ENCODE data around the gene CCDC38. TPM values are rescaled to one million over a fixed set of nuclear protein-coding genes. Genes with fewer than 3 reads are reported as not detected.

The CCDC38 gene
- total RNA-seq, 2 donors from 2014 or later: 0.24 TPM; not detected in 1

- intact Hi-C loops (cut with DNase I): no loop called here
- DNase-seq (no peak), ATAC-seq (no peak)
These were observed 44.3 kb downstream of the CCDC38 start for GRCh38 chr12:95898081-95898480.

- DNase-seq (no peak), ATAC-seq (no peak)
- intact Hi-C loops (cut with DNase I): no loop called here
These were observed 45.6 kb downstream of the CCDC38 start for GRCh38 chr12:95896846-95897245.

GRCh38 chr12:95890958-95891357 lies 51.5 kb downstream of the CCDC38 start:
- intact Hi-C loops (cut with DNase I): no loop called here
- ATAC-seq (no peak), DNase-seq (no peak)

- DNase-seq (no peak), ATAC-seq (no peak)
- intact Hi-C loops (cut with DNase I): no loop called here
These were observed 55.1 kb downstream of the CCDC38 start for GRCh38 chr12:95887311-95887710.

GRCh38 chr12:95884998-95885397 lies 57.4 kb downstream of the CCDC38 start:
- DNase-seq: no peak
- intact Hi-C loops (cut with DNase I): no loop called here
- ATAC-seq: no peak

- no peak for DNase-seq
- intact Hi-C loops (cut with DNase I): no loop called here
- ATAC-seq: no peak
These were observed 59.5 kb downstream of the CCDC38 start for GRCh38 chr12:95882873-95883272.

GRCh38 chr12:95882080-95882479 lies 60.3 kb downstream of the CCDC38 start:
- DNase-seq: no peak
- ATAC-seq: peak in 1 of 2 donors; percentile 75

GRCh38 chr12:95881331-95881955 lies 61.0 kb downstream of the CCDC38 start:
- DNase-seq: no peak
- intact Hi-C loops (cut with DNase I): no loop called here
- no peak for ATAC-seq

More at GRCh38 chr12:95882080-95882479, 60.3 kb downstream of the CCDC38 start:
- intact Hi-C loops (cut with DNase I): no loop called here

GRCh38 chr12:95880895-95881294 lies 61.5 kb downstream of the CCDC38 start:
- intact Hi-C loops (cut with DNase I): no loop called here
- no peak for ATAC-seq
- DNase-seq: no peak

GRCh38 chr12:95877622-95878021 lies 64.8 kb downstream of the CCDC38 start:
- ATAC-seq (no peak), DNase-seq (no peak)
- intact Hi-C loops (cut with DNase I): no loop called here

GRCh38 chr12:95874452-95874851 lies 68.0 kb downstream of the CCDC38 start:
- ATAC-seq: no peak
- DNase-seq: no peak
- intact Hi-C loops (cut with DNase I): no loop called here

GRCh38 chr12:95870897-95871296 lies 71.5 kb downstream of the CCDC38 start:
- intact Hi-C loops (cut with DNase I): no loop called here
- ATAC-seq: no peak
- no peak for DNase-seq

- no peak for ATAC-seq
- intact Hi-C loops (cut with DNase I): no loop called here
- no peak for DNase-seq
These were observed 79.1 kb downstream of the CCDC38 start for GRCh38 chr12:95863337-95863736.

GRCh38 chr12:95862038-95862437 lies 80.4 kb downstream of the CCDC38 start:
- DNase-seq (no peak), ATAC-seq (no peak)
- intact Hi-C loops (cut with DNase I): no loop called here

GRCh38 chr12:95859947-95860850 lies 82.2 kb downstream of the CCDC38 start:
- DNase-seq (no peak), ATAC-seq (no peak)
- intact Hi-C loops (cut with DNase I): no loop called here

- DNase-seq (no peak), ATAC-seq (peak in 1 of 2 donors; percentile 12)
- intact Hi-C loops (cut with DNase I): no loop called here
These were observed 83.0 kb downstream of the CCDC38 start for GRCh38 chr12:95859344-95859816.

GRCh38 chr12:95858451-95859343 lies 83.7 kb downstream of the CCDC38 start, which contains the start of gene SNRPF:
Gene SNRPF, plus strand, starts transcription at chr12:95858952. Its CDS starts 122 bp downstream, at chr12:95859074.
- intact Hi-C loops (cut with DNase I): no loop called here
- peak; percentile 100 for ATAC-seq
- peak; percentile 95 for DNase-seq

GRCh38 chr12:95857799-95858198 lies 84.6 kb downstream of the CCDC38 start:
- intact Hi-C loops (cut with DNase I): no loop called here
- no peak for ATAC-seq
- no peak for DNase-seq

- no peak for ATAC-seq
- DNase-seq: no peak
- intact Hi-C loops (cut with DNase I): no loop called here
These were observed 85.3 kb downstream of the CCDC38 start for GRCh38 chr12:95857156-95857555.

Measured in left cardiac atrium (tissue), 4 donors.